Right renal pelvis (tissue), 4 donors: ENCODE measurements around the gene CAT. TPM values are rescaled to one million over a fixed set of nuclear protein-coding genes. Genes with fewer than 3 reads are reported as not detected.

ENCODE experiments used
- DNase-seq, 4 donors: peaks; one replicate each; pipeline ENCODE4 v3.0.0-alpha.2; 2013; ENCODE audit warnings: low read depth in 4 of 4, low spot score in 3 of 4, missing footprints in 1 of 4
- polyA plus RNA-seq, 4 donors: library from polyadenylated mRNA; unstranded; fragments of 120-200 nt; gene quantifications; one replicate each; pipeline ENCODE4 v1.2.1, GENCODE V29; 2013; ENCODE audit not compliant: insufficient read length in 4 of 4

CAT gene
- polyA plus RNA-seq, 4 donors = 165 to 181 (median 170) TPM

DNA sequence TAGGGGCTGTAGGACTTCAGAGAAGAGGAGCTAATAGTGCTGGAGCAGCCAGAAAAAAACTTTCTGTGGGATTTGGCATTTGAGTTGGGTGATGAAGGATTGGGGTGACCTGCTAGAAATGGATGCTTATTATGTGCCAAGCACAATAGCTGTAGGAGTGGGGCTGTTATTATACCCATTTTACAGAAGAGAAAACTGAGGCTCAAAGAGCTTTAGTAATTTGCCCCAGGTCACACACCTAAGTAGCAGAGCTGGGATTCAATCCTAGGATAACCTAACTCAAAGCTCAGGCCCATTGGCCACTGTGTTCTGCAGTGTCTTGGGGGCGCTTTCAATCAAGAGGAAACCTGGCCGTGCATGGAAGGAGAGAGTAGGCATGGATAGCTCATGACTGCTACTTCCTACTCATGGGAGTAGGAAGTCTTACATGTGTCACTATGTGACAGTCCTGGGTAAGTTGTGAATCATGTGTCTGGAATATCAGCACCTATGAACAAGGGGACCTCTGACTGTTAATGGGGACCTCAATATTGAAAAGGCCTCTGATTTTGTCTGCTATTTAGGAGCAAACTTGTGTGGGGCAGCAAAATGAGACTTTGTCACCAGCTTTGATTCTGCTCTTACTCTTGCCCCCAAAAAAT, 81.0 kb downstream of the CAT start:
- DNase-seq = no peak

DNA sequence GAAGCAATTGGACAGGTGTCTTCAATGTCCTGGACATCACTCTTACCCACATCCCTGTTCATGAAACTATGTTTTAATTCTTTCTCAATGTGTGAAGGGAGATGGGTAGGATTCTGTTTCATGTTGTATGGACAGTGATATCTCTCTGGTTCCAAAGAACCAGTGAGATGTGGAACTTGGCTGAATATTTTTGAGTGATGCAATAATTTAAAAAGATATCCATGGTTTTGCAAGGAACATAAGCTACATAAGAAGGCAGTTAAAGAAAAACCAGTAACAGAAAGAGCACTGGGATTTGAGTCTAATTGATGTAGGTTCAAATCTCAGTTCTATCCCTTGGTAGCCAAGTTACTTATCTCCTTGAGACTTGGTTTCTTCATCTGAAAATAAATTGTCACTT, 82.5 kb downstream of the CAT start:
- no peak for DNase-seq

Other genes starting within 250 kb of the CAT start
- gene ABTB2, start 80.9 kb upstream of the CAT start, polyA plus RNA-seq = 10 to 100 TPM in 1 of 4 donors, 1 to 10 TPM in 3; 7.2 to 16.3 (median 7.6) TPM
- gene ELF5, start 74.9 kb downstream of the CAT start, polyA plus RNA-seq = 100 to 1,000 TPM in 1 of 4 donors, 10 to 100 TPM in 3; 55.2 to 103 (median 65.5) TPM
- 10 to 100 TPM; 18.0 to 35.1 (median 26.4) TPM for gene EHF, start 182.2 kb downstream of the CAT start, polyA plus RNA-seq